Mesenchymal stem cell (in vitro differentiated cells and primary cell): Measurements from ENCODE around the gene HSPA12B.
A peak's percentile ranks its signal among the peaks of the same experiment; 100 is the strongest.

Experiments
- DNase-seq: peaks from one replicate; pipeline ENCODE4 v3.0.0-alpha.2; 2013
- H2AFZ ChIP-seq: one replicate; pipeline ENCODE4 v1.6.1; 2013; ENCODE audit warnings: low read depth, mild to moderate bottlenecking, control low read depth, inconsistent platforms, low read length, moderate library complexity
- H2AK5ac ChIP-seq: 2 replicates; pipeline ENCODE4 v1.6.1; 2013; ENCODE audit warnings: low read length, moderate library complexity, mild to moderate bottlenecking, inconsistent platforms; ENCODE audit not compliant: severe bottlenecking
- H2BK120ac ChIP-seq: one replicate; pipeline ENCODE4 v1.6.1; 2013; ENCODE audit warnings: low read depth, mild to moderate bottlenecking, inconsistent platforms, low read length, moderate library complexity
- H2BK12ac ChIP-seq, 2 experiments: one replicate each; pipeline ENCODE4 v1.6.1; 2013; ENCODE audit warnings: inconsistent platforms in 2 of 2, low read length in 2 of 2, mild to moderate bottlenecking in 2 of 2, moderate library complexity in 2 of 2, control low read depth in 1 of 2
- H2BK15ac ChIP-seq: one replicate; pipeline ENCODE4 v1.6.1; 2013; ENCODE audit warnings: mild to moderate bottlenecking, low read depth, inconsistent platforms; ENCODE audit not compliant: poor library complexity, severe bottlenecking
- H2BK5ac ChIP-seq: 2 replicates; pipeline ENCODE4 v1.6.1; 2013; ENCODE audit warnings: low read depth, mild to moderate bottlenecking, low read length, control low read depth, inconsistent platforms; ENCODE audit not compliant: poor library complexity, severe bottlenecking
- H3K14ac ChIP-seq, 2 experiments: one replicate each; pipeline ENCODE4 v1.6.1; 2013; ENCODE audit warnings: inconsistent platforms in 2 of 2, low read length in 2 of 2, control low read depth in 1 of 2, mild to moderate bottlenecking in 1 of 2, moderate library complexity in 1 of 2
- H3K18ac ChIP-seq, 2 experiments: one replicate each; pipeline ENCODE4 v1.6.1; 2013; ENCODE audit warnings: inconsistent platforms in 2 of 2, low read length in 2 of 2, control low read depth in 1 of 2, low read depth in 1 of 2, mild to moderate bottlenecking in 1 of 2
- H3K23ac ChIP-seq, 2 experiments: one replicate each; pipeline ENCODE4 v1.6.1; 2013; ENCODE audit warnings: inconsistent platforms in 2 of 2, low read length in 2 of 2, mild to moderate bottlenecking in 2 of 2, moderate library complexity in 2 of 2, control low read depth in 1 of 2
- H3K27ac ChIP-seq: 2 replicates; pipeline ENCODE4 v1.5.1; 2013; ENCODE audit warnings: mild to moderate bottlenecking, moderate library complexity, low read length, control low read depth, inconsistent platforms; ENCODE audit not compliant: poor library complexity, severe bottlenecking
- H3K27me3 ChIP-seq, 2 experiments: 2 replicates each; pipeline versions ENCODE4 v1.6.1 to v1.7.0; 2013; ENCODE audit warnings: low read length in 2 of 2, mild to moderate bottlenecking in 2 of 2, moderate library complexity in 2 of 2, control low read depth in 1 of 2, inconsistent platforms in 1 of 2; ENCODE audit not compliant: control insufficient read depth in 1 of 2, insufficient read depth in 1 of 2
- H3K36me3 ChIP-seq, 2 experiments: 2 replicates each; pipeline versions ENCODE4 v1.6.1 to v1.7.0; 2013; ENCODE audit warnings: low read length in 2 of 2, control low read depth in 1 of 2, inconsistent platforms in 1 of 2, low read depth in 1 of 2, mild to moderate bottlenecking in 1 of 2; ENCODE audit not compliant: insufficient read depth in 2 of 2, control insufficient read depth in 1 of 2
- H3K4ac ChIP-seq, 2 experiments: one replicate each; pipeline ENCODE4 v1.6.1; 2013; ENCODE audit warnings: inconsistent platforms in 2 of 2, low read length in 2 of 2, mild to moderate bottlenecking in 2 of 2, moderate library complexity in 2 of 2, control low read depth in 1 of 2, low read depth in 1 of 2
- H3K4me1 ChIP-seq: 2 replicates; pipeline ENCODE4 v1.6.1; 2013; ENCODE audit warnings: low read depth, low read length, control low read depth; ENCODE audit not compliant: control insufficient read depth, insufficient read depth
- H3K4me2 ChIP-seq: 2 replicates; pipeline ENCODE4 v1.6.1; 2013; ENCODE audit warnings: low read length, mild to moderate bottlenecking, inconsistent platforms; ENCODE audit not compliant: poor library complexity, severe bottlenecking
- H3K4me3 ChIP-seq, 2 experiments: 2 replicates each; pipeline versions ENCODE4 v1.5.1 to v1.7.0; 2013; ENCODE audit warnings: low read length in 2 of 2, mild to moderate bottlenecking in 2 of 2, control low read depth in 1 of 2, low read depth in 1 of 2; ENCODE audit not compliant: insufficient read depth in 1 of 2
- H3K79me1 ChIP-seq: replicated peaks from 2 replicates; pipeline ENCODE4 v1.6.1; 2013; ENCODE audit warnings: mild to moderate bottlenecking, control low read depth, low read length, inconsistent platforms; ENCODE audit not compliant: poor library complexity, severe bottlenecking
- H3K9ac ChIP-seq: 2 replicates; pipeline ENCODE4 v1.7.0; 2013; ENCODE audit warnings: mild to moderate bottlenecking, low read length, moderate library complexity
- H3K9me3 ChIP-seq: 2 replicates; pipeline ENCODE4 v1.7.0; 2013; ENCODE audit warnings: mild to moderate bottlenecking, low read length; ENCODE audit not compliant: control insufficient read depth
- H4K8ac ChIP-seq: one replicate; pipeline ENCODE4 v1.6.1; 2013; ENCODE audit warnings: inconsistent platforms, mild to moderate bottlenecking, low read length, moderate library complexity
- H4K91ac ChIP-seq: one replicate; pipeline ENCODE4 v1.6.1; 2013; ENCODE audit warnings: mild to moderate bottlenecking, low read length, inconsistent platforms
- WGBS: methylation state at CpG from one replicate; pipeline ENCODE4 v1.1.7; 2013; ENCODE audit warnings: mixed read lengths; 5-methylcytosine and 5-hydroxymethylcytosine counted together

The HSPA12B gene

DNA sequence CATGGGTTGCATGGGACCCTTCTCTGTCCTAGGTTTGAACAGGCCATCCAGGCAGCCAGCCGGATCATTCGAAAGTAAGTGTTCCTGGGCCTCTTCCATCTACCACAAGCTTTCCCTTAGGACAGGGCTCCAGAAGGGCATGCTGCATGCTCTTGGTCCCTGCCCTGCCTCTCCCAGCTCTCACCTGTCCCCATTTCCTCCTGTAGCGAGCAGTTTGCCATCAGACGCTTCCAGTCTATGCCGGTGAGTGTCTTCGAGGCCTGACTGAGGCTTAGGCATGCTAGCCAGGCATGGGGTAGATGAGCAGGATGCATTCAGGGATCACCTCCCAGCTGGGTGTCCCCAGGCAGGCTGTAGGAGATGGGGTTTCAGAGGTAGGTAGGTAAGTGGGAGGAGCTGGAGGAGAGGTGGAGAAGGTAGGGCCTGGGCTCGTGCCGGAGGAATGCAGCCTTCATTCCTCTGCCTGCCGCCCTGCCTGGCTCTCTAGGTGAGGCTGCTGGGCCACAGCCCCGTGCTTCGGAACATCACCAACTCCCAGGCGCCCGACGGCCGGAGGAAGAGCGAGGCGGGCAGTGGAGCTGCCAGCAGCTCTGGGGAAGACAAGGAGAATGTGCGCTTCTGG, 67.9 kb downstream of the HSPA12B start:
- H3K79me1 ChIP-seq: peaks cover 30% of the 10 kb centered on the region
- no peak overlapping the region for H2BK120ac ChIP-seq
- peak overlapping the region; percentile 66 for H4K8ac ChIP-seq
- H3K18ac ChIP-seq: peak overlapping the region in 1 of 2 experiments; percentile 28
- no peak overlapping the region for H2BK15ac ChIP-seq
- no peak overlapping the region for H2AFZ ChIP-seq
- H3K4me3 ChIP-seq: no peak overlapping the region
- H3K36me3 ChIP-seq: peaks cover 65 to 80% of the 10 kb centered on the region in 2 experiments
- peaks cover 37% of the 10 kb centered on the region for H3K4me1 ChIP-seq
- no peak for DNase-seq
- H3K9me3 ChIP-seq: no peaks in the 10 kb centered on the region
- H3K23ac ChIP-seq: peak overlapping the region in 1 of 2 experiments; percentile 2
- no peak overlapping the region for H3K27ac ChIP-seq
- WGBS: 95% methylated on average over 18 of the region's 18 CpGs
- H4K91ac ChIP-seq: peak overlapping the region; percentile 3
- no peak overlapping the region for H3K9ac ChIP-seq
- H2BK5ac ChIP-seq: no peak overlapping the region
- no peaks in the 10 kb centered on the region for H3K27me3 ChIP-seq
- H2BK12ac ChIP-seq: no peak overlapping the region
- peak overlapping the region; percentile 10 for H2AK5ac ChIP-seq
- H3K4ac ChIP-seq: peak overlapping the region in 1 of 2 experiments; percentile 29
- H3K14ac ChIP-seq: no peak overlapping the region
- H3K4me2 ChIP-seq: no peak overlapping the region

GRCh38 chr20:3800878-3801260, 68.4 kb downstream of the HSPA12B start:
- no peaks in the 10 kb centered on the region for H3K9me3 ChIP-seq
- no peak overlapping the region for H2BK120ac ChIP-seq
- H2AK5ac ChIP-seq: no peak overlapping the region
- H3K9ac ChIP-seq: peak overlapping the region; percentile 25
- no peak overlapping the region for H3K27ac ChIP-seq
- H3K4me1 ChIP-seq: peaks cover 37% of the 10 kb centered on the region
- no peak overlapping the region for H3K14ac ChIP-seq
- H3K27me3 ChIP-seq: no peaks in the 10 kb centered on the region
- no peak overlapping the region for H3K4ac ChIP-seq
- DNase-seq: no peak
- over 99% methylated on average over 8 of the region's 8 CpGs for WGBS
- H3K36me3 ChIP-seq: peaks cover 69 to 85% of the 10 kb centered on the region in 2 experiments
- no peak overlapping the region for H3K23ac ChIP-seq
- H2BK5ac ChIP-seq: no peak overlapping the region
- H3K79me1 ChIP-seq: peaks cover 30% of the 10 kb centered on the region
- H3K4me2 ChIP-seq: no peak overlapping the region
- no peak overlapping the region for H2AFZ ChIP-seq
- peak overlapping the region in 1 of 2 experiments; percentile 12 for H2BK12ac ChIP-seq
- peak overlapping the region; percentile 3 for H4K91ac ChIP-seq
- H3K18ac ChIP-seq: no peak overlapping the region
- peak overlapping the region; percentile 5 for H4K8ac ChIP-seq
- no peak overlapping the region for H2BK15ac ChIP-seq
- H3K4me3 ChIP-seq: no peak overlapping the region

DNA sequence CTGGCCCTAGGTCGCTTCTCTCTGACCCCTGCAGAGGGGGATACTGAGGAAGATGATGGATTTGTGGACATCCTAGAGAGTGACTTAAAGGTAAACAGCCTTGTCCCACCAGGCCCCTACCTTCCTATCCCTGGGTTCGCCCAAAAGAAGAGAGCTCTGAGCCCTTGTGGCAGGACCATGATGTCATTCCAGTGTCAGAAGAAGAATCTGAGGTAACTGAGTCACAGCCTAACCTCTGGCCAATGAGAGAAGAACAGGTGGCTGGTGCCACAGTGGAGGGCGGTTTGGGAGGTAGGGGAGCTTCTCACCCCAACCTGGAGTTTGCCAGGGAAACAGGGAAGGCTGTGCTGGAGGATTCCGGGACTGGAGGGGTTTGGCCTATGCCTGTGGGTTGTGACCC, 68.8 kb downstream of the HSPA12B start:
- H3K27me3 ChIP-seq: no peaks in the 10 kb centered on the region
- no peak overlapping the region for H3K18ac ChIP-seq
- no peak overlapping the region for H3K27ac ChIP-seq
- no peak overlapping the region for H4K91ac ChIP-seq
- H2BK15ac ChIP-seq: no peak overlapping the region
- DNase-seq: no peak
- no peak overlapping the region for H3K4ac ChIP-seq
- H2AK5ac ChIP-seq: no peak overlapping the region
- H3K4me3 ChIP-seq: no peak overlapping the region
- no peak overlapping the region for H3K14ac ChIP-seq
- no peak overlapping the region for H3K23ac ChIP-seq
- no peak overlapping the region for H4K8ac ChIP-seq
- H3K36me3 ChIP-seq: peaks cover 69 to 89% of the 10 kb centered on the region in 2 experiments
- WGBS: 97% methylated on average over 3 of the region's 4 CpGs
- H2AFZ ChIP-seq: no peak overlapping the region
- H2BK120ac ChIP-seq: no peak overlapping the region
- peaks cover 41% of the 10 kb centered on the region for H3K4me1 ChIP-seq
- H3K9me3 ChIP-seq: no peaks in the 10 kb centered on the region
- H2BK12ac ChIP-seq: no peak overlapping the region
- no peak overlapping the region for H2BK5ac ChIP-seq
- peak overlapping the region; percentile 25 for H3K9ac ChIP-seq
- H3K4me2 ChIP-seq: no peak overlapping the region
- peaks cover 30% of the 10 kb centered on the region for H3K79me1 ChIP-seq

DNA sequence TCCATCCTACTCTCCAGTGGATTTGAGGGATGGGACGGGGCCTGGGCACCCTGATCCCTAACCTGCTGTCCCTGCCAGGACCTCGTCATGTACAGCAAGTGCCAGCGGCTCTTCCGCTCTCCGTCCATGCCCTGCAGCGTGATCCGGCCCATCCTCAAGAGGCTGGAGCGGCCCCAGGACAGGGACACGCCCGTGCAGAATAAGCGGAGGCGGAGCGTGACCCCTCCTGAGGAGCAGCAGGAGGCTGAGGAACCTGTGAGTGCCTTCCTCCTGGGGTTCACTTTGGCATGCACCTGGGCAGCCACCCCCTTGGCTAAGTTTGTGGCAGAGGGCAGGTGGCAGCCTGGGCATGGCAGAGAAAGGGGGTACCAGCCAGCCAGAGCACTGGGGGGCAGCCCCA, 69.4 kb downstream of the HSPA12B start:
- no peak overlapping the region for H2AK5ac ChIP-seq
- 98% methylated on average over 13 of the region's 13 CpGs for WGBS
- H3K4ac ChIP-seq: no peak overlapping the region
- peak overlapping the region; percentile 2 for H4K91ac ChIP-seq
- H3K14ac ChIP-seq: no peak overlapping the region
- no peak overlapping the region for H3K9ac ChIP-seq
- no peak overlapping the region for H3K4me3 ChIP-seq
- no peak overlapping the region for H2BK5ac ChIP-seq
- H3K23ac ChIP-seq: no peak overlapping the region
- H3K27ac ChIP-seq: no peak overlapping the region
- H2BK12ac ChIP-seq: no peak overlapping the region
- no peak overlapping the region for H2BK120ac ChIP-seq
- H2AFZ ChIP-seq: no peak overlapping the region
- H3K36me3 ChIP-seq: peaks cover 69 to 89% of the 10 kb centered on the region in 2 experiments
- no peak for DNase-seq
- H3K4me1 ChIP-seq: peaks cover 35% of the 10 kb centered on the region
- no peak overlapping the region for H4K8ac ChIP-seq
- no peaks in the 10 kb centered on the region for H3K9me3 ChIP-seq
- peaks cover 26% of the 10 kb centered on the region for H3K79me1 ChIP-seq
- H3K4me2 ChIP-seq: no peak overlapping the region
- no peaks in the 10 kb centered on the region for H3K27me3 ChIP-seq
- no peak overlapping the region for H3K18ac ChIP-seq
- H2BK15ac ChIP-seq: no peak overlapping the region
